GM18867 (cell line): ENCODE results near the gene AGR3.
"Not testable (repeated sequence)": the region's sequence is repeated elsewhere in the genome, so short reads cannot be mapped to it uniquely, and the experiment has no call there.

Experiments
- ATAC-seq: cut with Tn5 transposase; IDR thresholded peaks from one replicate; pipeline ENCODE4 v1.9.1; 2021; ENCODE audit warnings: mild to moderate bottlenecking, moderate library complexity; ENCODE audit not compliant: unreplicated experiment

AGR3 gene

DNA sequence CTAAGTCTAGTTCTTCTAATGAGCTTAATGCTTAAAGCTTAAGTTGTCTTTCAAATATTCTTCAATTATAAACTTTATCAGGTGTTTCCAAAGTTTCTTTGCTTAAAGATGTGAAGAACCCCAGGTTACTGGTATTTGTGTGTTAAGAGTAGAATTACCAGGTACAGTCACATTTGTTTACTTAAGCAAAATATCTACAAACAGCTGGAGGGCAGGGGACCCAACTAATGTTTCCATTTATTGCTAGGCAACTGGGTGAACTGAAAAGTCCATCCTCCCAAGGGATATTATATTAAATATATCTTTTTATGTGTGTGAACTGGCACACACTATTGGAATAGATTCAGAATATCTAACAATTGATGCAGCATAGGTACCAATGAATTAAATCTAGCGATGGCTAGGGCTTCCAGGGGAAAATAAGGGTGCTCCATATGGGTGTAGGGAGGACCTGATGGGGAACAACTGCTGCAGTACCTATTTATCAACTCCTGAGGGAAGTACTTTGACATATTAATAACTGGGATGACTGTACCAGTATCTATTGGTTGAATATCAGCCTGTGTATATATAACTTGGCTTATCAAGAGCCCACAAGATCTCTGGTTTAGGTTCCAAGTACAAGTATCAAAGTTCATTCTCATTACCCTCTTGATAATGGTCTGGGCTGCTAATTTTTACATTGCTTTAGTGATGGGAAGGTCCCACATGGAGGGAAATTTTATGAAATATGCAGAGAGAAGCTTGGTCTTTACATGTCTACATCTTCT is 10.3 kb upstream of the AGR3 start:
- no peak for ATAC-seq

DNA sequence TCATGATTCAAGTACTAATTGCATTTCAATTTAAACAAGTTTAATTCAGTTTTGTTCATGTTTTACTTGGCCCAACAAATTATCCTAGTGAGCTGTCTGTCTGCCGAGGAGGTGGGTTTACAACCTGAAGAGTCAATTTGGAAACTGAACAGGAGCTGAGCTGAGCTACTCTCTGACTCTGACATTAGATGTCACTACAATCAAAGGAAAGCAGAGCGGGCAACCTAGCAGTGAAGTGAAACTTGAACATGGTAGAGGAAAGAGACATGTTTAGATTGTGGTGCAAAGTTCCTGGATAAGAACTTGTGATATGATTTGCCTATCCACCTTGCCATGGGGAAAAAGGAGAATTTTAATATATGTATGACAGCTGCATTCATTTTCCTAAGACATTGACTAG is 9.6 kb upstream of the AGR3 start:
- no peak for ATAC-seq

DNA sequence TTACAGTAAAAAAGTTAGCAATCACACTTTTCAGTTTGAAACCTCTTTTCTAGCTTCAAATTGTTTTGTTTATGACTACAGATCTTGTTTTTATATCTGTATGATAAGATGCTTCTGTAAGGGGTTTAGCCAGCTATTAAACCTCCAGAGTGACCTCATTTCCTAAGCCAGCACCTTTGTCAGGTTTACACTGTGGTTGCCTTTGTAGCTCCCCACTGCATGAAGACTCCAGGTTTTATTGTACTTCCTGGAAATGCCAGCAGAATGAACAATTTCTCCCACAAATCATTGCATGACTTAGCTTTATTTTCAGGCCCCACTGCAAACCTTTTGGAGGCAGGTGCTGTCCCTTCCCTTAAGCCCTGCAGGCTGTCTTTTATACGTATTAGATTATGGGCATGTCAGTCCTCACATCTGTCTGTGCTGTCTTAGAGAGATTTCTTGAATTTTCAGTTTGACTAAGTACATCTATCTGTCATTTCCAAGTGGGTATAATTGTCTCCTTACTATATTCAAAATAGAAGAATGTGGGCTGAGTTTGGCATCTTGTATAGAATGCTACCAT is 8.2 kb upstream of the AGR3 start:
- no peak for ATAC-seq

DNA sequence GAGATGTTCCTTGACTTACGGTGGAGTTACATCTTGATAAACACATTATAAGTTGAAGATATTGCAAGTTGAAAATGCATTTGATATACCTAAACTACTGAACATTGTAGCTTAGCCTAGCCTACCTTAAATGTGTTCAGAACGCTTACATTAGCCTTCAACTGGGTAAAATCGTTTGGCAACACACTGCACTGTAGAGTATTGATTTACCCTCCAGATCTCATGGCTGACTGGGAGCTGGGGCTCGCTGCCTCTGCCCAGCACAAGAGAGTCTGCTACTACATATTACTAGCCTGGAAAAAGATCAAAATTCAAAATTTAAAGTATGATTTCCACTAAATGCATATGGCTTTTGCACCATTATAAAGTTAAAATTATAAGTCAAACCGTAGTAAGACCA is 7.5 kb upstream of the AGR3 start:
- no peak for ATAC-seq

DNA sequence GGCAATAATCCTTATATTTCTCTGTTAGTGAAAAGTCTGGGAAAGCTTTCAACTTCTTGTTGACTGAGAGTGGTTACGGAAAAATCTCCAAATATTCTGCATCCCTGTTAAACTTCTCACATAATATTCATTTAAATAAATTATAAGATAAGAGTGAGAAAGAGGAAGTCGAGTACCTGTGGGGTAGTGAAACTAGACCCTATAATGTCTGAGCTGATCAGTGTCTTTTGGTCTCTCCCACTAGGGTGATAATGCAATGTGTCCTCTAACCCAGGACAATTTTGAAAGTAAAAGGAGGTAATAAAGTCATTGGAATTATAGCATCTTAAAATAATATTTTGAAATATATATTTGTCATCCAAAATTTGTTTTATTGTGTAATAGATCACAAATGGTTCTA is 2.1 kb upstream of the AGR3 start:
- no peak for ATAC-seq

DNA sequence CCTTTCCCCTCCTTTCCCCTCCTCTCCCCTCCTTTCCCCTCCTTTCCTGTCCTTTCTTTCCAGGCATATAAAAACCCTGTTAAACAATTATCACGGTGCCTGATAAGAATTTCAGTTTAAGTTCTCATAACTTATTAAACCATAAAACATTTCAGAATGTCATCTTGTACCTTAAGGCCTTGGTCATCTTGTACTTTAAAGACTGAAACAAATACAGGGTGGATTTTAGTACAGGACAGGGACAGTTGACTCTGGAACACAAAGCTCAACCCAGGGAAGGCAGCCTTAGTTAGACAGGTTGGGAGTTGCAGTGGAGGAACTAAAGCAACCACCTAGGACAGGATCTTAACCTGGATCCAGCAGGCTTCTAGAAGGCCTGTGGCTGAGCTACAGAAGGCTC is 1.2 kb downstream of the AGR3 start:
- no peak for ATAC-seq

DNA sequence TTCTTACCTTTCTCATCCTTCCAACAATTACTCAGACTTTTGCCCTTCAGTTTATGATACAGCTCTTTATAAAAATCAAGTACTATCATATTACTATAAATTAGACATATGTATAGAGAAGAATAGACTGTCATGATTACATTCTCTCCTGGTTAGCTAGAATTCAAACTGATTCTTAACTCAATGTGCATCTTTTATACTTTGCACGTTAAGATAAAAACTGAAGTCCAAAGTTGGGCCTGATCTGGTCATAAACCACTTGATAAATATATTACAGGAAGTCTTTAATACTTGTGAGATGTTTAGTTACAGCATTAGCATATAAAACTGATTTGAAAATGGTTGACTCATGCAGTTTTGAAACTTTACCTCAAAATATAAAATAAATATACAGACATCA is 2.6 kb downstream of the AGR3 start:
- no peak for ATAC-seq

DNA sequence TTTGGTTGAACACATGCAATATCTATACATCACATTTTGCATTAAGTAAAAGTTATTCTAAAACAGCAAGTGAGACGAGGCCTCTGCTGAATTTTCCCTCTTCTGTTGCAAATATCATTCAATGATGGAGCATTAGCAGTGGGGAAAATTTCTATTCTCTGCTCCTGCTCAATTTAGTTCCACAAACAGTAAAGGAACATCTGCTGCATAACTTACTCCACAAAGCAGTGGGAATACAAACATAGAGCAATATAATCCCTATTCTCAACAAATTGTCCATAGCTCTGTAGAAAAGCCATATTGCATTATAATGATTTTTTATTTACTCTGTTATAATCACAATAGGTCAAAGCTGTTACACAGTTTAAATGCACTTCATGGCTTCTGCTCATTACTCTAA is 5.9 kb downstream of the AGR3 start:
- ATAC-seq = no peak

DNA sequence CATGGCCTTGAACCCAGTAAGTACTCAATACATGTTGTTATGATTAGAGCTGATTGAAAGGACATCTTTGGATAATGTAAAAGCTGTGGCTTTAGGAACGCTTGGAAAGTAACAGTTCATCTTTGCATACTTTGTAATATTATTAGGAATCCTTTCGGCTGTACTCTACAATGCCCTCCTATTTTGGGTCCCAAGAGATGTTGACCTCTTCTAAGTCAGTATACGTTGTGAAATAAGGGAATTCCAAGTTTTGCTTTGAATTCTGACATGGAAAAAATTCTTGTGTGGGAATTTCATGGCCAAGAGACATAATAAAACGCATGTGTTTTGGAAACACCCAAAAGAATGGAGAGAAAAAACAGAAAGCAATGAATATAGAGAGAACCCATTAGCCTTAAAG is 7.7 kb downstream of the AGR3 start:
- no peak for ATAC-seq

DNA sequence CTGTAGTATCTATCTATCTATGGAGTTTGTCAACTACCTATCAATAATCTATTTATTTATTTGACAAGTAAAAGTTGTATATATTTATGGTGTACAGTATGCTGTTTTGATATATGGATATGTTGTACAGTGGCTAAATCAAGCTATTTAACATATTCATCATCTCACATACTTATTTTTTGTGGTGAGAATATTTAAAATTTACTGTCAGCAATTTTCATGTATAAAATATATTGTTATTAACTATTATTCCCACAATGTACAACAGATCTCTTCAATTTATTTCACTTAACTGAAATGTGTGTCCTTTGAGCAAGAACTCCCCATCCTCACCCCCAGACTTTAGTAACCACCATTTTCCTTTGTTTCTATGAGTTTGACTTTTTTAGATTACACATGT is 14.5 kb downstream of the AGR3 start:
- no peak for ATAC-seq

DNA sequence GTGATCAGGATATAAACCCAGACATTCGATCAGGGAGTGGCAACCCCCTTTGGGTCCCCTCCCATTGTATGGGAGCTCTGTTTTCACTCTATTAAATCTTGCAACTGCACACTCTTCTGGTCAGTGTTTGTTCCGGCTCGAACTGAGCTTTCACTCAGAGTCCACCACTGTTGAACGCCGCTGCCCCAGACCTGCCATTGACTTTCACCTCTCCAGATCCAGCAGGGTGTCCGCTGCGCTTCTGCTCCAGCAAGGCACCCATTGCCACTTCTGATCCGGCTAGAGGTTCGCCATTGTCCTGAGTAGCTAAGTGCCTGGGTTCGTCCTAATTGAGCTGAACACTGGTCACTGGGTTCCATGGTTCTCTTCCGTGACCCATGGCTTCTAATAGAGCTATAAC is 28.6 kb downstream of the AGR3 start:
- not testable (repeated sequence) for ATAC-seq

DNA sequence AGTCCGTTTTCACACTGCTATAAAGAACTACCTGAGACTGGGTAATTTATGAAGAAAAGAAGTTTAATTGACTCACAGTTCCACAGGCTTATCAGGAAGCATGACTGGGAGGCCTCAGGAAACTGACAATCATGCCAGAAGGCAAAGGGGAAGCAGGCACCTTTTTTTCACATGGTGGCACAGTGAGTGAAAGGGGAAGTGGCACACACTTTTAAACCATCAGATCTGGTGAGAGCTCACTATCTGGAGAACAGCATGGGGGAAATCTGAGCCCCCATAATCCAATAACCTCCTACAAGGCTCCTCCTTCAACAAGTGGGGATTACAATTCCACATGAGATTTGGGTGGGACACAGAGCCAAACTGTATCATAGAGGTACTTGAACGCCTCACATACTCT is 30.0 kb downstream of the AGR3 start:
- ATAC-seq = no peak

DNA sequence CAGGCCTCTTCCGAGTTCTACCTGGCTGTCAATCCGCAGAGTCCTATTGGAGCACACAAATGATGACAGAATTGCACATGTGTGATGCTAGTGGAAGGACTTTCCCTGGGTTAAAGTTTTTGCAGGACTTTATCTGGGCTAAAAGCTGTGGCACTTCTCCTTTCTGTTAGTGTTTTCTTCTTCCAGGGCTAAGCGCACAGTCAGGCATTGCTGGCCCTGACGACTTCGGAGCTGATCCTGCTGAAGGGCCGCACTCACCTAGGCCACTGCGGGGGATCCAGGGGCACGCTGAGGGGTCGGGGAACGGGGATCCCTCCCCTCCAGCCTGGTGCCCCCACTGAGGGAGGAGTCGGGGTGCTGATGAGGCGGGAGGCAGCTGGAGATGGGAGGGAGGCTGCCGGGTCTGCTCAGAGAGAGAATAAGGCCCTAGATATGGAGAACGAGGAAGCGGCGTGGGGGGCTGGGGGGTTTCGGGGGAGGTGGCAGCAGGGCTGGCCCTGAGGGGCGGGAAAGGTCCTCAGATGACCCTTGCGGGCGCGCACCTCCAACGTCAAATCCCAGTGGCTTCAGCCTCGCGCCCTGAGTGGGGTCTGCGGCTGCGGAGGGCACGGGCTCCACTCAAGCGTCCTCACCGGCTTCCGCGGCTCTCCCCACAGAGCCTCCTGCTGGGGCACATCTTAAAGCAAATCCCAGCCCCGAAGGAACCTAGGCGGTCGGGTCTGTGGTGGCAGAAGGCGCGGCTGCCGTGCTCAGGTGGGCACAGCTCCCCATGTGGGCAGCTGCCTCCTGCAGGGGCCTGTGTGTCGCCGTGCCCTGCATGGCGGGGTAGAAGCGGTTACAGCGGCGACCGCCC is 30.9 kb downstream of the AGR3 start:
- ATAC-seq = no peak

DNA sequence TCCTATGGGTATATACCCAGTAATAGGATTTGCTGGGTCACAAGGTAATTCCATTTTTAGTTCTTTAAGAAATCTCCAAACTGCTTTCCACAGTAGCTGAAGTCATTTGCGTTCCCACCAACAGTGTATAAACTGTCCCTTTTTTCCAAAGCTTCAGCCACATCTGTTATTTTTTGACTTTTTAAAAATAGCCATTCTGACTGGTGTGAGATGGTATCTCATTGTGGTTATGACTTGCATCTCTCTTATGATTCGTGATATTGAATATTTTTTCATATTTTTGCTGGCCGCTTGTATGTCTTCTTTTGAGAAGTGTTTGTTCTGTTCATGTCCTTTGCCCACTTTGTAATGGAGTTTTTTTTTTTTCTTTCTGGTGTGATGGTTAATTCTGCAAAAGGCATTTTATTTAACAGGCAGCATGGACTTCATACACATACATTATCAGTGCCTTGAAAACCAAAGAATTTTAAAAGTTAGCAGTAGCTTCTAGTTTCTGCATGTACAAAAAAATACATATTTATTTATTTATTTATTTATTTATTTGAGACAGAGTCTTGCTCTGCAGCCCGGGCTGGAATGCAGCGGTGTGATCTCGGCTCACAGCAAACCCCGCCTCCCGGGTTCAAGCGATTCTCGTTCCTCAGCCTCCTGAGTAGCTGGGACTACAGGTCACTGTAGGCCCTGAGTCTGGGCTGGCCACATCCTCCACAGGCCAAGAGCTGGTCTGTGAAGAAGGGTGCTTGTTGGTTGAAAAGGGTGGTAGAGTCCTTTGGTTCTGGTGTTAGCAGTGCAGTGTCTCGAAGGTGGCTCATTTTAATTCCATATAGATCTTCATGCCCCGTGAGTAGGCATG is 32.3 kb downstream of the AGR3 start:
- no peak for ATAC-seq

DNA sequence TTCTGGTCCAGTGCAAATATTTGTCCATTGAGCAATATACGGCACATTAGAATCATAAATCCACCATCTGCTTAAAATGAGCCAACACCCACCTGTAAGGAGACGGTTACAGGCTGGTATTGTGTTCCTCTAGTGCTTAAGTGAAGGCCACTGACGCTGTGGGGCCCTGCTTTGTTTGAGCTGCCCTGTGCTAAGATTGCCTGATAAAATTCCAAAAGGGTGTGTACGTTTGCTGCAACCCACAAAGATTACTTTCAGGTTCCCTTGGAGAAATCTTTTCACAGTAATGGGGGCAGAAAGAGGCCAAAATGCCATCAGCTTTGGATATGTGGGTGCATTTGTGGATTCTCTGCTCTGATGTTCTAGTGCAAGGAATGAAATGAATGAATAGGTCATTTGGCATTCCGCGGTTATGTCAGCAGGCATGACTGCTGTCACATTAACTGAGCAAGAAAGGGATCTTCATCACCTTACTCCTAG is 34.4 kb downstream of the AGR3 start:
- ATAC-seq = no peak

DNA sequence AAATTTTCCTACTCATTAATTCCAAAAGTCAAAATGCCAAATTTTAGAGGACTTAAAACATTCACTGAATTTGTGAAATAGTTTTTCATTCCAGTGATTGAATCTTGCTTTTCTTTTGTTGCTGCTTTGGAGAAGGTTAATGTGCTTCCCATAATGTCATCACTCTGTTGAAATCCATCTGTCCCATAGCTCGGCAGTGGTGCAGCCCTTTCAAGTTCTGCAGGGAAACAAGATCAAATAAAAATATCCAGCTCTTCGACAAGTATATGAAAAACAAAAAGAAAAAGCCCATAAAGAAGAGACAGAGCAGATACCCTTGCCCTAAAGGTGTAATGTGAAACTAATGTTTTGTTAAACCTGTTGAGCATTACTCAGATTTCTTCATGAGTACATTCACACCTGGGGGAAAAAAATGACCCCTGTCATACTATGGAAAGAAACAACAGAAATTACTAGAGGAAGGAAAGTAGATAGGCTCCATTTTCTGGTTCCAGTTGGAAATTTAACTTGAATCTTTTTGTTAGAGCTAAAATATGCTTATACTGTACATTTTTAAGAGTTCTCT is 35.1 kb downstream of the AGR3 start:
- ATAC-seq = no peak

DNA sequence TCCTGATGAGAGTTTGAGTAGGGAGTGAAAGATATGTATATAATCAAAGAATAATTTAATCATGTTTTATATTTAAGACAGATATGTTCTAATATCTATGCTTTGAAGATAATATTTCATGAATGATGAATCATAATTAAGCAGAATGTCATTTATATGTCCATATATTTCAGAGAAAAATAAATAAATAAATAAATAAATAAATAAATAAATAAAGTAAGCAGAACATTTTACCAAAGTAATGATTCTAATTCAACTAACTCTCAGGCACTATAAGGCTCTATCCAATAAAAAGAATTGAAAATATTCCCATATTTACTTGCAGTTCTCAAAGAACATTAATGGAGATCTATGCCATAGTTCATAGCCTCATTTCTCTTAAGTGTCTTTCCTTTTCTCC is 36.0 kb downstream of the AGR3 start:
- no peak for ATAC-seq

DNA sequence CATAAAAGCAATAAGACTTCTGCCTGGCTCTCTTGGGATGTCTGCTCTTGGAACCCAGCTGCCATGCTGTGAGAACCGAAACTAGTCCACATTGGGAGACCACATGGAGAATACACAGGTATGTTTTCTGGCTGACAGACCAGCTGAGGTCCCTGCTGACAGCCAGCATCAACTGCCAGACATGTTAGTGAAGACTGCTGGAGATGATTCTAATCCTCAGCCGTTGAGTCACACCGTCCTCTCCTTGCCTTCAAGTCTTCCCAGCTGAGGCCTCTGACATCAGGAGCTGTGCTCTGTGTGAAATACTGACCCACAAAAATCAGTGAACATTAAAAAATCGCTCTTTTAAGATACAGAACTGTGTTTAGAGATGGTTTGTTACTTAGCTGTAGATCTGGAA is 40.1 kb downstream of the AGR3 start:
- ATAC-seq = no peak

DNA sequence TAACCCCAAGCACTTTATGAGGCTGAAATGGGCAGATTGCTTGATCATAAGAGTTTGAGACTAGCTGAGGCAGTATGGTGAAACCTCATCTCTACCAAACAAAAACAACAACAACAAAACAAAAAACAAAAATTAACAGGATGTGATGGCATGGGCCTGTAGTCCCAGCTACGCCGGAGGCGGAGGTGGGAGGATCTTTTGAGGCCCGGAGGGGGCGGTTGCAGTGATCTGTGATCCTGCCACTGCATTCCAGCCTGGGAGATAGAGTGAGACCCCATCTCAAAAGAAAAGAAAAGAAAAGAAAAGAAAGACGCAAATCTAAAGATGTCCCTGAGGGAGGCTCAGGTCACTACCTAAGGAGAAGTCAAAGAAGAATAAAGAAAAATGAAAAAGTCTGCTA is 41.7 kb downstream of the AGR3 start:
- no peak for ATAC-seq

DNA sequence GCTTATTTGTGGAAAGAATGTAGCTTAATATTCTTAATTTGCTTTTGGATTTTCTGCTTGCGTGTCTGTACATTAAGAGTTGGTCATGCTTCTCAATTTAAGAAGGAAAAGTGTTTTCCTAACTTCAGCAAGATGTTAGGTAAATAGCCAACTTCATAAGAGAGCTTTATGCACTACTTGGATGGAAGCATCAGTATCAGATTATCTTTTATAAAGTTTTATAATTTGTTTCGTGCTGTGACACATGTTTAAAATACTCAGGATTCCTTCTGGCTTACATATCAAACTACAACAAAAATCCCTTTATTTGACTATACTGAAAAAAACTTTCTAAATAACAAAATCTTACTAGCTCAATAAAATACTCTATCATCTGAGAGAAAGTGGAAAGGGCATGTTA is 42.1 kb downstream of the AGR3 start:
- ATAC-seq = no peak

DNA sequence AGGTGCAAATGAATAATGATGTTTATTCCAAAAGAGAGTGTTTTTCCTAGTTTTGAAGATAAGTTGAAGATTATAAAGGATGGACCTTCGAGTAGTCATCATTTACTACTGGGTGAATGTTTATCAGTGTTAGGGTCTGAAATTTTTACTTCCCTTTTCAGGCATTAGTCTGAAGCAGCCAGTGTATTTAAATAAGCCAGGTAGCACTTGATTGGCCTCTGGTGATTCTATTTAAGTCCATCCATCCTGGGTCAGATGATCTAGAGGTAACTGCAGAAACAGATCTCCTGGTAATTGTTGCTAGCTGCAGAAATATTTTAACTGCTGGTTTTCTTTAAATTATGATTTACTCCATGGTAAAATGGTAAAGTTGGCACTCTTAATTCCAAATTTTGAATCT is 42.9 kb downstream of the AGR3 start:
- ATAC-seq = no peak
